GM12865 (cell line): ENCODE results near the gene DND1.
A peak's percentile ranks its signal among the peaks of the same experiment; 100 is the strongest.

Source experiments
- DNase-seq: peaks from one replicate; pipeline ENCODE4 v3.0.0; 2010; ENCODE audit warnings: low read depth
- H3K4me3 ChIP-seq: 2 replicates; pipeline ENCODE4 v1.5.1; 2011; ENCODE audit warnings: mild to moderate bottlenecking, low read depth, low read length, control low read depth
- TF ChIP-seq, protein P1 (sequence below): IDR thresholded peaks from 2 replicates; pipeline ENCODE4 v1.5.1; 2011; ENCODE audit warnings: low read length, control low read depth, low read depth, inconsistent platforms; ENCODE audit not compliant: insufficient read depth; ENCODE audit errors: missing control alignments

The DND1 gene

DNA sequence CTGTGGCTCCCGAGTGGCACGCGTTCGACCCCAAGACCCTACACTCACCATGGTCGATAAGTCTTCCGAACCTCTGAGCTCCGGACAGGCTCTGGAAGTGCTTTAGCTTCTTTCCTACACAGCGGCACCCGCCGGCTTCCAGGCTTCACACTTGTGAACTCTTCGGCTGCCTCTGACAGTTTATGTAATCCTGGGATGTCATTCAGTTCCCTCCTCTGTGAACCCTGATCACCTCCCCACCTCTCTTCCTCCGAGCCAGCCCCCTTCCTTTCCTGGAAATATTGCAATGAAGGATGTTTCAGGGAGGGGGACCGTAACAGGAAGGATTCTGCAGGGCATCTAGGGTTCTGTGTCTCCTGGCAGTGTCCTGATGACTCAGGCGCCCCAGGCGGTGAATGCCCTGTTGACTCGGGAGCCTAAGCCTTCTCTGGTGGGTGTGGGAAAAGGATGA lies 40.3 kb downstream of the DND1 start, which contains the start of gene CD14:
Gene CD14 (minus strand): TSS at position 155 of the 451 bp plus-strand sequence. CDS start 104 bp downstream, at position 51.
- no peak for DNase-seq
- TF ChIP-seq, protein P1, sequence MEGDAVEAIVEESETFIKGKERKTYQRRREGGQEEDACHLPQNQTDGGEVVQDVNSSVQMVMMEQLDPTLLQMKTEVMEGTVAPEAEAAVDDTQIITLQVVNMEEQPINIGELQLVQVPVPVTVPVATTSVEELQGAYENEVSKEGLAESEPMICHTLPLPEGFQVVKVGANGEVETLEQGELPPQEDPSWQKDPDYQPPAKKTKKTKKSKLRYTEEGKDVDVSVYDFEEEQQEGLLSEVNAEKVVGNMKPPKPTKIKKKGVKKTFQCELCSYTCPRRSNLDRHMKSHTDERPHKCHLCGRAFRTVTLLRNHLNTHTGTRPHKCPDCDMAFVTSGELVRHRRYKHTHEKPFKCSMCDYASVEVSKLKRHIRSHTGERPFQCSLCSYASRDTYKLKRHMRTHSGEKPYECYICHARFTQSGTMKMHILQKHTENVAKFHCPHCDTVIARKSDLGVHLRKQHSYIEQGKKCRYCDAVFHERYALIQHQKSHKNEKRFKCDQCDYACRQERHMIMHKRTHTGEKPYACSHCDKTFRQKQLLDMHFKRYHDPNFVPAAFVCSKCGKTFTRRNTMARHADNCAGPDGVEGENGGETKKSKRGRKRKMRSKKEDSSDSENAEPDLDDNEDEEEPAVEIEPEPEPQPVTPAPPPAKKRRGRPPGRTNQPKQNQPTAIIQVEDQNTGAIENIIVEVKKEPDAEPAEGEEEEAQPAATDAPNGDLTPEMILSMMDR = no peak
- peak within 1 kb of the TSS; percentile 48 for H3K4me3 ChIP-seq

DNA sequence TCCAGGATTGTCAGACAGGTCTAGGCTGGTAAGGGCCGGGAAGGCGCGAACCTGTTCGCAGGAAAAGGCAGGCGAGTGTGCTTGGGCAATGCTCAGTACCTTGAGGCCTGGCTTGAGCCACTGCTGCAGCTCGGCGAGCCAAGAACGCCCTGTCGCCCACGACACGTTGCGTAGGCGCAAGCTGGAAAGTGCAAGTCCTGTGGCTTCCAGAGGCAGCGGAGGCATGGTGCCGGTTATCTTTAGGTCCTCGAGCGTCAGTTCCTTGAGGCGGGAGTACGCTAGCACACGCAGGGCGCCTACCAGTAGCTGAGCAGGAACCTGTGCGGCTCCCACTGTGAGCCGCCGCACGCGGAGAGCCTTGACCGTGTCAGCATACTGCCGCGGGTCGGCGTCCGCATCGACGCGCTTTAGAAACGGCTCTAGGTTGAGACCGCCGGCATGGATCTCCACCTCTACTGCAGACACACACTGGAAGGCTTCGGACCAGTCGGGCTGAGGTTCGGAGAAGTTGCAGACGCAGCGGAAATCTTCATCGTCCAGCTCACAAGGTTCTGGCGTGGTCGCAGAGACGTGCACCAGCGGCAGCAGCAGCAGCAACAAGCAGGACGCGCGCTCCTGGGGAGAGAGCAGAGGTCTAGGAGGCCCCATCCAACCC lies 40.9 kb downstream of the DND1 start:
- H3K4me3 ChIP-seq = peak overlapping the region; percentile 48
- DNase-seq = peak; percentile 69
- TF ChIP-seq, protein P1 = no peak

DNA sequence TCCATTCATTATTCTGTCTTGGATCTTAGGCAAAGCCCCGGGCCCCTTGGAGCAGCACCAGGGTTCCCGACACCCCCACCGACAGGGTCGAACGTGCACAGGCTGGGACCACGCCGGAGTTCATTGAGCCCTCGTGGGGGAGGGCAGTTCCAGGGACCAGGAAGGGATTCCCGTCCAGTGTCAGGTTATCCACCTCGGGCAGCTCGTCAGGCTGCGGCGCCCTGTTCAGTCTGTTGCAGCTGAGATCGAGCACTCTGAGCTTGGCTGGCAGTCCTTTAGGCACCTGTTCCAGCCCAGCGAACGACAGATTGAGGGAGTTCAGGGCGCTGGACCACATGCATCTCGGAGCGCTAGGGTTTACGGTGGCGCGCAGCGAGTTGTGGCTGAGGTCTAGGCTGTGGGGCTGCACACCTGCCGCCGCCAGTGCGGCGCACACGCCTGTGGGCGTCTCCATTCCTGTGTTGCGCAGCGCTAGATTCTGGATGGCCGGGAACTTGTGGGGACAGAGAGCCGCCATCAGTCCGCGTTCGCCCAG lies 41.5 kb downstream of the DND1 start:
- H3K4me3 ChIP-seq = peak overlapping the region; percentile 48
- TF ChIP-seq, protein P1 = no peak
- no peak for DNase-seq

DNA sequence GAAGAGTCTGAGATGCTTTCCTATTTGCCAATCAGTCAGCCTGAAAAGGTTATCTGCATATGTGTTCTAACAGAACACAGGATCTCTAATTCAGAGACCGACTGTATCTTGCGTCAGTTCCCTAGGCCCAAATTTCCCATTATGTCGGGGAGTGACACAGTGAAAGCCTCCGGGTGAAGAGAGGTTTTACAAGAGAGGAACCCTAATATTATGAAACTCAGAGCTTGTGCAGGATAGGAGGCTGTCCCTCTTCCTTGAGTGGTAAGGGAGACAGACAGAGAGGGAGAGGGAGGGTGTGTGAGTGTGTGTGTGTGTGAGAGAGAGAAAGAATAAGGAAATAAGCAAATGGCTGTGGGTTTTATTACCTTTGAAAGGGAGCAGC lies 42.3 kb downstream of the DND1 start:
- no peak overlapping the region for H3K4me3 ChIP-seq
- TF ChIP-seq, protein P1 = no peak
- DNase-seq = no peak

DNA sequence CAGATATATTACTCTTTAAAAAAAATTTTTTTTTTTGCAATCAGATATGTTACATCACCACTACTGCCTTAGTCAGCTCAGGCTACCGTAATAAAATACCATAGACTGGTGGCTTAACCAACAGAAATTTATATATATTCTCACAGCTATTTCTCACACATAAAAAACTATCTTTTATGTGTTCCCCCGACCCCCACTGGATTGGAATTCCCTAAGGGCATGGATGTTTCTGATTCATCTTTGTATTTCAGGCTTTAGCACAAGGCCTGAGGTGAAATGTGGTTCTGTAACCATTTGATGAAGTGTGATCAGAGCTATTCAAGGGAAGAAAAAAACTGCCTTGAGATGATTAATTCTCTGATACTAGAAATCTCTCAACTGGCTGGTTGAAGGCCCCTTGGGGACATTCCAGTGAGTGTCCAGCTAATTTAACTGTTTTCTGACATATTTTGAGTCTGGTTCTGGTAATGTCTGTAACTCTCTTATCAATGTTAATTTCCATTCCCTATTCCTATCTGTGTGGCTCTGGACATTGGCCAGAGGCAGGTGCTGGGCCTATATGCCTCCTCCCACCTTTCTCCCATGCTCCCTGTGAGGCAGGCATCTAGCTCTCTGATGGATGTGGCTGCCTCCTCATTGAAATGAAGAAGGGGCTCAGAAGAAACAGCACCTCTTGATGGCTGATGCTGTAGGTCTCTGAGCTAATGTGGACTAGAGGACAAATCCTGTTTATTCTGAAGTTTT lies 42.9 kb downstream of the DND1 start:
- DNase-seq = no peak
- no peak overlapping the region for H3K4me3 ChIP-seq
- TF ChIP-seq, protein P1 = no peak

DNA sequence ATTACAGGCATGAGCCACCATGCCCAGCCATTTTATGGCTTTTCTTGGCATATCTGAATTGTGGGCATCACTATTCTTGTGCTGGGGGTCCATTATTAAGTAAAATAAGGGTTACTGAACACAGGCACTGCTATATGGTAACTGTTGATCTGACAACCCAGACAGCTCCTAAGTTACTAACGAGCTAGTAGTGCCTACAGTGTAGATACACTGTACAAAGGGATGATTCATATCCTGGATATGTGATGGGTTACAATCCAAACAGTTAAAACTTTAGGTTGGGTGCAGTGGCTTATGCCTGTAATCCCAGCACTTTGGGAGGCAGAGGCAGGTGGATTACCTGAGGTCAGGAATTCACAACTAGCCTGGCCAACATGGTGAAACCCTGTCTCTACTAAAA lies 44.7 kb downstream of the DND1 start:
- no peak overlapping the region for H3K4me3 ChIP-seq
- TF ChIP-seq, protein P1 = no peak
- DNase-seq = no peak
